Activated T-helper 1 cell treated with anti-CD3 and anti-CD28 coated beads, Interleukin-12 subunit alpha, Interleukin-12 subunit beta, Interleukin-2, Interleukin-4 antibody, amounts not matched to agents 30 ng/mL and 10 ng/mL and 1 ng/mL, durations not matched to agents 14 hours and 24 hours and 36 hours (primary cell): ENCODE results near the gene C4orf36. TPM values are rescaled to one million over a fixed set of nuclear protein-coding genes. Genes with fewer than 3 reads are reported as not detected.
A peak's percentile ranks its signal among the peaks of the same experiment; 100 is the strongest.
"Not testable (repeated sequence)": the region's sequence is repeated elsewhere in the genome, so short reads cannot be mapped to it uniquely, and the experiment has no call there.

Experiments used
- DNase-seq: peaks from one replicate; pipeline ENCODE4 v3.0.0; 2021; ENCODE audit warnings: low spot score
- H3K27ac Mint-ChIP-seq: one replicate; pipeline ENCODE4 v1.8.0; 2021; ENCODE audit warnings: mild to moderate bottlenecking, mixed read lengths
- H3K27me3 Mint-ChIP-seq: one replicate; pipeline ENCODE4 v1.8.0; 2022; ENCODE audit warnings: mild to moderate bottlenecking, moderate library complexity, mixed read lengths; ENCODE audit not compliant: insufficient read depth
- H3K36me3 Mint-ChIP-seq: one replicate; pipeline ENCODE4 v1.8.0; 2021; ENCODE audit warnings: low read depth, mixed read lengths
- H3K4me1 Mint-ChIP-seq: one replicate; pipeline ENCODE4 v1.8.0; 2021; ENCODE audit warnings: low read depth, mixed read lengths
- H3K4me3 Mint-ChIP-seq: one replicate; pipeline ENCODE4 v1.8.0; 2021; ENCODE audit warnings: mild to moderate bottlenecking, moderate library complexity, mixed read lengths
- H3K9me3 Mint-ChIP-seq: one replicate; pipeline ENCODE4 v1.8.0; 2021; ENCODE audit warnings: mixed read lengths
- intact Hi-C: fragments of 100-400 bp; cut with micrococcal nuclease; formaldehyde crosslinking; loops from one replicate; pipeline ENCODE4 v1.15.1; 2024
- total RNA-seq: library from RNA; stranded (reverse); gene quantifications from 2 replicates; pipeline ENCODE4 v1.2.3, GENCODE V29; 2022

Gene C4orf36
- total RNA-seq, 1 donor from 2014 or later: not detected

DNA sequence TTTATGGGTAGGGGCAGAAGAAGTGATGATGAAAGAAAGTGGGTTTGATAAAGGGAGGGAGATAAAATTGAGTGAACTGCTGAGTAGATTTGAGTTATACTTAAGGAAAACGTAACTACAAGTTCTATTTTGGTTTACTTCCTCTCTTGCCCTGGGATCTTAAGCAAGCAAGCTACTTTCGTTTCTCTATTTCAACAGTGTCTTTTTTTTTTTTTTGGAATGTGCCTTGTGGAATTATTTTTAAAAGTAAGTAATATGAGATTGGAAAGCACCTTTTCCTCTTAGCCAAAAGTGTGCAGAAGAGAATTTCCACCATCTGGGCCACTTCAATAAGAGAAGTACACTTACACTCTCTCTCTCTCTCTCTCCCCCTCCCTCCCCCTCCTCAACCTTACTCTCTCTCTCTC lies 16.0 kb upstream of the C4orf36 start:
- Mint-ChIP-seq H3K27ac (peak overlapping the region; percentile 16), H3K9me3 (no peaks in the 10 kb centered on the region), H3K4me1 (peaks cover 13% of the 10 kb centered on the region), H3K36me3 (peaks cover 2% of the 10 kb centered on the region), H3K4me3 (peak overlapping the region; percentile 38), H3K27me3 (peaks cover 2% of the 10 kb centered on the region)
- no peak for DNase-seq
- intact Hi-C loops: no loop called here

DNA sequence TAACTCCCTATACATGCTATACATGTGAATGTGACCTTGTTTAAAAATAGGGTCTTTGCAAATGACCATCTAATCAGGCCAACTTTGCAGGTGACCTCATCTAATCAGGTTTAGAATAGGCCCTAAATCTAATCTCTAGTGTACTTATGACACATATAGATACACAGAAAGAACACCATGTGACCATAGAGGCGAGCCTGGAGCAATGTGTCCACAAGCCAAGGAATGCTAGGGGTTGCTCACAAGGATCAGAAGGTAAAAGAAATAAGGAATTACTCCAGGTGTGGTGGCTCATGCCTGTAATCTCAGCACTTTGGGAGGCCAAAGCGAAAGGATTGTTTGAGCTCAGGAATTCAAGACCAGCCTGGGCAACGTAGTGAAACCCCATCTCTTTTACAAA lies 9.6 kb upstream of the C4orf36 start:
- DNase-seq: no peak
- no peaks in the 10 kb centered on the region for H3K36me3 Mint-ChIP-seq
- H3K27me3 Mint-ChIP-seq: peaks cover 12% of the 10 kb centered on the region
- H3K4me3 Mint-ChIP-seq: no peak overlapping the region
- no peak overlapping the region for H3K27ac Mint-ChIP-seq
- intact Hi-C loops: no loop called here
- H3K9me3 Mint-ChIP-seq: no peaks in the 10 kb centered on the region
- no peaks in the 10 kb centered on the region for H3K4me1 Mint-ChIP-seq

DNA sequence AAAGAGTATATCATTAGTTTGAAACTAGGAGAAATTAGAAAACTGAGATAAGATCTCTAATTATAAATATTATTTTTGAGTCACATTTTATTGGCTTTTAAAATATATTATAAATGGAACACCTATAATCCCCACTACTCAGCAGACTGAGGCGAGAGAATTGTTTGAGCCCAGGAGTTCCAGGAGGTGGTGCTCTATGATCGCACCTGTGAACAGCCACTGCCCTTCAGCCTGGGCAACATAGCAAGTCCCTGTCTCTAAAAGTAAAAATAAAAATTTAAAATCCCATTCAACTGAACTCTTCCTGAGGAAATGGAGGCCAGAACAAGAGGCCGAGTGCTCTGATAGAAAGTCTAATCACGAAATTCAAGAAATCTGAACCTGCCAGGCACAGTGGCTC lies 6.3 kb upstream of the C4orf36 start:
- Mint-ChIP-seq H3K9me3 (no peaks in the 10 kb centered on the region), H3K4me1 (no peaks in the 10 kb centered on the region), H3K27me3 (peaks cover 12% of the 10 kb centered on the region), H3K4me3 (no peak overlapping the region), H3K27ac (no peak overlapping the region), H3K36me3 (no peaks in the 10 kb centered on the region)
- DNase-seq: no peak
- intact Hi-C loops: loop anchor here (10.0 kb wide), 2 partner anchors 234 to 854 kb away; no protein-coding TSS in a partner anchor

DNA sequence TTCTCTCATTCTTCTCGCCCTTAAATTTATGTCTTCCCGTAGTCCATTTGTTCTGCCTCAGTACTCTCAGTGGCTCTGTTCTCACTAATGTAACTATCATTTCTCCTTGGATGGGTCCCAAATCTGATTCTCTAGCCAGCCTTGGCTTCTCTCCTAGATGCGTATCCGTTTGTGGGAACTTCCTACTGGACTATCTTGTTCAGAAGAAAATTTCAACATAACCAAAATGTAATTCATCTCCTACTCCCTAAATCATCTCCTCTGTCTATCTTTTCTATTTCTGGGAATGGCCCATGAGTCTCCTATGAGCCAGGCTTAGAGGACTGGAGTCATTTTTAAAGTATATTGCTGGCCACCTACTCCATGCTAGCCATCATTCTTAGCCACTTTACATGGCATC lies 4.4 kb upstream of the C4orf36 start:
- intact Hi-C loops: loop anchor here (10.0 kb wide), 2 partner anchors 232 to 852 kb away; no protein-coding TSS in a partner anchor
- H3K36me3 Mint-ChIP-seq: no peaks in the 10 kb centered on the region

DNA sequence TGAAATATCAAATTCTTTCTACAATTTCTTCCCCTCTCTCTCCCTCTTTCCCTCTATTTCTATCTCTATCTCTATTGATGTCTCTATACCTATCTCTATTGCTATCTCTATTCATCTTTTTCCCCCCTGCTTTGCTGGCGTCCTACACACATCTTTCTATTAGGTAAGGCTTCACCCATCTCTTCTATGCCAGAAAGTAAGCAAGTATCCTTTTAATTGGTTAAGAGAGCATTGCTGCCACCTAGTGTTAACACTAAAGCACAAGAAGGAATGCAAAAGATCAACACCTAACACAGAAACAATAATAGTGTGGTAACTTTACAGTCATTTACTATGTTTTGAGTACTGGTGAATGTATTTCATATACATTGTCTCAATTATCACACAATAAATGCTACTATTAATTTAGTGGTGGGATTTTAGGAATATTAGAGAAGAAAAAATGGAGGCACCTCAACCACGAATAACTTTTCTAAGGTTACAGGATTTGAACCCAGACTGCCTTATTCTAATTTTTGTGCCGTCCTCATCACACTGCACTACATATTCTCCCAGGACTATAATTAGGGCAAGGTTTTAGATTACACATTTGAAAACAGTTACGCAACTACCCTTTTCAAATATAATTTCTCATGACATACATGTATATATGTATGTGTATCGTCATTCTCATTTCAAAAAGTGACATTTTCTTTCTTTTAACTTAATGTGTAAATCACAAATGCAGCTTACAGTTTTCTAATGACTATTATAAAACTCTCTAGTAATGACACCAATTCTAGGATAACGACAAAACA lies 3.7 kb upstream of the C4orf36 start:
- Mint-ChIP-seq H3K9me3 (no peaks in the 10 kb centered on the region), H3K4me1 (no peaks in the 10 kb centered on the region), H3K4me3 (no peak overlapping the region), H3K36me3 (no peaks in the 10 kb centered on the region), H3K27me3 (peaks cover 26% of the 10 kb centered on the region), H3K27ac (no peak overlapping the region)
- DNase-seq: peak; percentile 4
- intact Hi-C loops: loop anchor here (1.0 to 10.0 kb wide), 5 partner anchors 231 to 851 kb away; partner anchors contain the start of gene PTPN13

More for the DNA sequence above, 4.4 kb upstream of the C4orf36 start:
- Mint-ChIP-seq H3K4me1 (no peaks in the 10 kb centered on the region), H3K9me3 (no peaks in the 10 kb centered on the region), H3K27me3 (peaks cover 19% of the 10 kb centered on the region), H3K27ac (no peak overlapping the region), H3K4me3 (no peak overlapping the region)
- DNase-seq: no peak

DNA sequence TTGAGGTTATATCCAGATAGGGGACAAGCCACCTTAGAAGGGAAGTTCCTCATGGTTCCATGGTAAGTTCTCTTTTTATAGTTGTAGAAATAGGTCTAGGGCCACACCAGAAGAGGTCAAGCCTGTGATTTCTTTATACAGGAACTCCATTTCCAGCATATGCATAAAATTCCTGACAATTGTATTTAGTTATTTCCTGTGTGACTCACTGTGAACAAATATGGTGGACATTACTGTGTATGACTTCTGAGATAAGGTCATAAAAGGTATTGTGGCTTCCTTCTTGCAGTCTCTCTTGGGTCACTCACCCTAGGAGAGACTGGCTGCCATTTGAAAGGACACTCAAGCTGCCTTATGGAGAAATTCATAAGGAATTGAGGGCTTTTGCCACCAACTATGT lies 2.2 kb upstream of the C4orf36 start:
- Mint-ChIP-seq H3K4me3 (no peak overlapping the region), H3K4me1 (no peaks in the 10 kb centered on the region), H3K27ac (no peak overlapping the region), H3K27me3 (peaks cover 35% of the 10 kb centered on the region), H3K9me3 (no peaks in the 10 kb centered on the region), H3K36me3 (no peaks in the 10 kb centered on the region)
- intact Hi-C loops: loop anchor here (2.0 to 10.0 kb wide), 3 partner anchors 230 to 850 kb away; partner anchors contain the start of gene PTPN13
- DNase-seq: no peak

DNA sequence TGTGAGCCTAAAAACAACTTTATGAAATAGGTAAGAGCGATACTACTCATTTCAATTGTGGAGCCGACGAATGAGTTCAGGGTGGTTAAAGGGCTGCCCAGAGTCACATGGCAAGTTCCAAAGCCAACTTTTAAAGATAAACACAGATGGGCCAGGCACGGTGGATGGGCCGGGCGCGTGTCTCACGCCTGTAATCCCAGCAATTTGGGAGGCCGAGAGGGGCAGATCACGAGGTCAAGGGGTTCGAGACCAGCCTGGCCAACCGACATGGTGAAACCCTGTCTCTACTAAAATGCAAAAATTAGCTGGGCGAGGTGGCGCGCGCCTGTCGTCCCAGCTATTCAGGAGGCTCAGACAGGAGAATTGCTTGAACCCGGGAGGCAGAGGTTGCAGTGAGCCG lies 914 bp upstream of the C4orf36 start:
- DNase-seq: no peak
- Mint-ChIP-seq H3K36me3 (no peaks in the 10 kb centered on the region), H3K4me1 (no peaks in the 10 kb centered on the region), H3K27me3 (peaks cover 29% of the 10 kb centered on the region), H3K27ac (no peak overlapping the region), H3K4me3 (peak overlapping the region; percentile 38), H3K9me3 (no peaks in the 10 kb centered on the region)
- intact Hi-C loops: loop anchor here (10.0 kb wide), 2 partner anchors 228 to 848 kb away; no protein-coding TSS in a partner anchor

DNA sequence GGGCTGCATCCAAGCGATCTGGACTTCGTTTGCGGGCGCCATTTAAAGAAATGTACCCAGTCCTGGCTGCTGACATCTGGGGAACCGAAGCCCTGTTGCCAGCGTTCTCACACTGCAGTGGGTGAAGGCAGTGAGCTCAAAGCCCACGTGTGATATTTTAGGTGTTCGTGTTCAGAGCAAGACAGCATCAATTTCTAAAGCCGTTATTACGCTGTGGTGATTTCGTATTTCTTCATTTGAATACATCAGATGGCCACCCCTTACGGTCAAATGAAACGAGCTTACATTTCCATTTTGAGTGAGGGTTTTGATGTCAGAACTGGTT lies 376 bp upstream of the C4orf36 start:
- peak overlapping the region; percentile 38 for H3K4me3 Mint-ChIP-seq
- DNase-seq: no peak
- intact Hi-C loops: loop anchor here (10.0 kb wide), 2 partner anchors 228 to 848 kb away; no protein-coding TSS in a partner anchor
- H3K9me3 Mint-ChIP-seq: no peaks in the 10 kb centered on the region
- no peaks in the 10 kb centered on the region for H3K36me3 Mint-ChIP-seq
- no peaks in the 10 kb centered on the region for H3K4me1 Mint-ChIP-seq
- H3K27me3 Mint-ChIP-seq: peaks cover 29% of the 10 kb centered on the region
- no peak overlapping the region for H3K27ac Mint-ChIP-seq

DNA sequence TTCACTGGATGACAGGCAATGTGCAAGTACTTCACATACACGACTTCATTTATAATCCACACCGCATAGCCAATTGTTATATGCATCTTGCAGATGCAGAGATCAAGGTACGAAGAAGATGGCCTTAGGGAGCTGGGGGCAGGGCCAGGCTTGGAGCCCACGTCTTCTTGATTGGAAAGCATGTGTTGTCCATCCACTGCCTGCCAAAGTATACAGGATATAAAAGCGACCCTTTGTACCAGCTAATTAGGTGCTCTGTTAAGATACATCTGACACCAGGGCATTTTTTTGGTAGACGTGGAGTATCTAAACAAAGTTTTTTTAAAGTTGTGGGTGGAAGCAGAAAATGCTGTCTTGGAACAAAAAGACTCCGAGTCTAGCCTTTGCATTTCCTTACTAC lies 1.4 kb downstream of the C4orf36 start:
- intact Hi-C loops: loop anchor here (10.0 kb wide), 2 partner anchors 226 to 846 kb away; no protein-coding TSS in a partner anchor
- H3K4me3 Mint-ChIP-seq: peak overlapping the region; percentile 25
- no peaks in the 10 kb centered on the region for H3K9me3 Mint-ChIP-seq
- no peak for DNase-seq
- no peak overlapping the region for H3K27ac Mint-ChIP-seq
- peaks cover 29% of the 10 kb centered on the region for H3K27me3 Mint-ChIP-seq
- H3K4me1 Mint-ChIP-seq: no peaks in the 10 kb centered on the region
- no peaks in the 10 kb centered on the region for H3K36me3 Mint-ChIP-seq

DNA sequence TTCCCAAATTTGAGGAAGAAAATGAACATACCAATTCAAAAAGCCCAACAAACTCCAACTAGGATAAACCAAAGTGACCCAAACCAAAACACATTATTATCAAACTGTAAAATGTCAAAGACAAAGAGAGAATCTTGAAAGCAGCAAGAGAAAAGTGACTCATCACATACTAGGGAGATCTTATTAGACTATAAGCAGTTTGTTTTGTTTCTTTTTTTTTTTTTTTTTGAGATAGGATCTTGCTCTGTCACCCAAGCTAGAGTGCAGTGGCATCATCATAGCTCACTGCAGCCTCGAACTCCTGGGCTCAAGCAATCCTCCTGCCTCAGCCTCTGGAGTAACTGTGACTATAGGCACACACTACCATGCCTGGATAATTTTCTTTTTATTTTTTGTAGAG lies 12.6 kb downstream of the C4orf36 start:
- Mint-ChIP-seq H3K27me3 (peaks cover 1% of the 10 kb centered on the region), H3K4me3 (no peak overlapping the region), H3K9me3 (peaks cover 13% of the 10 kb centered on the region), H3K27ac (no peak overlapping the region), H3K36me3 (no peaks in the 10 kb centered on the region), H3K4me1 (no peaks in the 10 kb centered on the region)
- no peak for DNase-seq
- intact Hi-C loops: no loop called here

DNA sequence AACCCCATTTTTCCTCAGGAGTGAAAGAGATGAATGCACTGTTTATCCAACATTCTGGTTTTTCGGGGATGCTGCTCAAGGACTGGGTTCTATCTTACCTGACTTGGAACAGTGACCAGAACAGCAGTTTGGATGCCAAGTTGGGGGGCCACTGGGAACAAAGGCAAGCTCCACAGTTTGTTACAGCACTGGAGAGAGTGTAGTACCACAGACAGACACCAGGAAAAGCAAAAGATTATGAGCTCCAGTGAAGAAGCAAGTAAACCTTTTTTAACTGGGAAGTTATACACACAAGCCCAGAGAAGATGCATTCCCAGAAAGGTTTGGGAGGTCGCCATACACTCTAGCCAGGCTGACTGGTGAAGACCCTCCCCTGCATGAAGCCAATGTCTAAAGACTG lies 13.6 kb downstream of the C4orf36 start:
- Mint-ChIP-seq H3K9me3 (peaks cover 13% of the 10 kb centered on the region), H3K4me1 (no peaks in the 10 kb centered on the region), H3K4me3 (no peak overlapping the region), H3K27me3 (no peaks in the 10 kb centered on the region), H3K36me3 (no peaks in the 10 kb centered on the region), H3K27ac (no peak overlapping the region)
- intact Hi-C loops: no loop called here
- DNase-seq: no peak

DNA sequence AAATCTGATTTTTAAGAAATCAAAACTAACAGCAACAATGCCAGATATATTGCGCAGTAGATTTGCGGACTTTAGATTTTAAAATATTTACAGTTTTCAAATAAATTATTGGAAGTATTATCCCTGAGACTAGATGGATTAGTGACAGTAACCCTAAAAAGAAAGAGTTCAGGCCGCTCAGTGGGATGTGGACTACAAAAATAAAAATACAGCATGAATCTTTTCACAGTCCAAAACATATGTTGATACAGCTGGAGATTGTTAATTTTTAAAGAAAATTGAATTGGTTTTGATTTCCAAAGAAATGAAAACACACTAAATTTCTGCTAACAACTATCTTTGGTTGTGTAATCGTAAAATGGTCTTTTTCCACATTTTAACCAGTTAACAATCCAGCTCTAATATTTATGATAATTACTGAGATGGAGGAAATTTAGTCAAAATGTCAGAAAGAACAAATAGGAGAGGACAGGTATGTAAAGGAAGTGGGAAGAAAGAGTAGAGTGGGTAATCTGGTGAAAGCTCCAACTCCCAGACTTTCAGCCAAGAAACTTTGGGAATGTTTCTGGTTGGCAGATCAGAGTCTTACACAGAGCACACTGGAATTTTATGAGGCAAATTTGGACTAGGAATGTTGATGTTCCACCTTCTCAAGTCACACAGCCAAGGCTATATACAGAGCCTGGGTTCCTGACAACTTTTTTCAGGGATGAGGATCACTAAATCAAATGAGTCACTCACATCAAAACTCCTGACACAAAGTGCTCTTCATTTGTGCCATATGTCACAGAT lies 15.1 kb downstream of the C4orf36 start:
- H3K4me3 Mint-ChIP-seq: no peak overlapping the region
- H3K9me3 Mint-ChIP-seq: peaks cover 13% of the 10 kb centered on the region
- no peak for DNase-seq
- H3K27me3 Mint-ChIP-seq: no peaks in the 10 kb centered on the region
- no peaks in the 10 kb centered on the region for H3K36me3 Mint-ChIP-seq
- no peak overlapping the region for H3K27ac Mint-ChIP-seq
- H3K4me1 Mint-ChIP-seq: no peaks in the 10 kb centered on the region
- intact Hi-C loops: no loop called here

DNA sequence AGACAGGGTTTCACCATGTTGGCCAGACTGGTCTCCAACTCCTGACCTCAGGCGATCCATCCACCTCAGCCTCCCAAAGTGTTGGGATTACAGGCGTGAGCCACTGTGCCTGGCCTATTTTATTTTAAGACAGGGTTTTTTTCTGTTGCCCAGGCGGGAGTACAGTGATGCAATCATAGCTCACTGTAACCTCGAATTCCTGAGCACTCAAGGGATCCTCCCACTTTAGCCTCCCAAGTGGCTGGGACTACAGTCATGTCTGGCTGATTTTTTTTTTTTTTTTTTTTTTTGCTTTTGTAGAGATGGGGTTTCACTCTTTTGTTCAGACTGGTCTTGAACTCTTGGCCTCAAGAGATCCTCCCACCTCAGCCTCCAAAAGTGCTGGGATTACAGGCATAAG lies 16.8 kb downstream of the C4orf36 start:
- intact Hi-C loops, H3K27me3 Mint-ChIP-seq, H3K36me3 Mint-ChIP-seq, H3K4me3 Mint-ChIP-seq, H3K27ac Mint-ChIP-seq, DNase-seq, H3K4me1 Mint-ChIP-seq: not testable (repeated sequence)
- H3K9me3 Mint-ChIP-seq: peaks cover 13% of the 10 kb centered on the region
